Ramos (cell line): Measurements from ENCODE around the gene STXBP5L.
"Not testable (repeated sequence)": the region's sequence is repeated elsewhere in the genome, so short reads cannot be mapped to it uniquely, and the experiment has no call there.

Experiments
- in situ Hi-C: fragments of 300-500 bp; cut with MboI; formaldehyde crosslinking; loops from one replicate; pipeline ENCODE4 v1.14.3; 2022; ENCODE audit warnings: low sequenced_read_pairs; ENCODE audit not compliant: unreplicated experiment

Gene STXBP5L

DNA sequence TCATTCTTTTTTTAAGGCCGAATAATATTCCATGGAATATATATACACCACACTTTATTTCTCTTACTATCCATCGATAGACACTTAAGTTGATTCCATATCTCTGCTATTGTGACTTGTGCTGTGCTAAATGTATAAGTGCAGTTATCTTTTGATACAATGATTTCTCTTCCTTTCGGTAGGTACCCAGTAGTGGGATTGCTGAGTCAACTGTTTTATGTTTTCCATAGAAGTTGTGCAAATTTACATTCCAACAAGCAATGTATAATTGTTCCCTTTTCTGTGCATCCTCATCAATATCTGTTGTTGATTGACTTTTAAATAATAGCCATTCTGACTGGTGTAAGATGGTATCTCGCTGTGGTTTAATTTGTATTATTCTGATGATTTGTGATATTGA, 81.0 kb downstream of the STXBP5L start:
- in situ Hi-C loops: no loop called here

DNA sequence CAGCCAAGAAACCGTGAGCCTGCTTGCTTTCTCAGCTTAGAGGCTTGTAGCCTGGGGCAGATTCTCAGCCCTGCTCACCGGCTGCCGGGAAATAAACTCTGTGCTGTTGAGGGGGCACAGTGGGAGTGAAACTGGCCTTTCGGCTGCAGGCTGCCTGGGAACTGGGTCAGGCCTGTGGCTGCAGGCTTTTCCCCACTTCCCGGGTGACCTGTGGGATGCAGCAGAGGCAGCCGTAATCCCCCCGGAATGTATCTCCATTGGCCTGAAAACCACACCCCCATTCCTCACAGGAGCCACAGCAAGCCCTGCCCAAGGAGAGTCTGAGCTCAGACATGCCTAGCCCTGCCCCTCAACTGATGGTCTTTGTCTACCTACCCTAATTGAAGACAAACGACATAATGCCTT, 110.9 kb downstream of the STXBP5L start:
- in situ Hi-C loops: no loop called here

- in situ Hi-C loops: no loop called here
These were observed 155.6 kb downstream of the STXBP5L start for GRCh38 chr3:121063628-121064027.

GRCh38 chr3:121064121-121064520, 156.1 kb downstream of the STXBP5L start:
- in situ Hi-C loops: no loop called here

DNA sequence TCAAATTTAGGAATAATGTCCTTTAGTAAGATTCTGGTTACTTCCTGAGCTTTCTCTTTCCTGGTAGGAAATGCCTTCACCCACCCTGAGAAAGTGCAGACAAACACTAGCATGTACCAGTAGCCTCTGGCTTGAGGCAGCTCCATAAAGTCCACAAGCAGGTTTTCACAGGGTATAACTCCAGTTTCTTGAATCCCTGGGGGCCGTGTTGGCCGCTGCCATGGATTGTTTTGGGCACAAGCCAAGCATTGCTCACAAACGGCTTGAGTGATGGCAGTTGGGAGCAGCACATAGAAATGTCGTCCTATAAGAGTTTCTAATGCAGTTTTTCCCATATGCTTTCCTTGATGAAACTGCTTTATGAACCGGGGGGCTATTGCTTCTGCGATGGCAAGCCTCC, 164.1 kb downstream of the STXBP5L start:
- in situ Hi-C loops: no loop called here

- in situ Hi-C loops: no loop called here
These were observed 165.0 kb downstream of the STXBP5L start for GRCh38 chr3:121073011-121073410.

DNA sequence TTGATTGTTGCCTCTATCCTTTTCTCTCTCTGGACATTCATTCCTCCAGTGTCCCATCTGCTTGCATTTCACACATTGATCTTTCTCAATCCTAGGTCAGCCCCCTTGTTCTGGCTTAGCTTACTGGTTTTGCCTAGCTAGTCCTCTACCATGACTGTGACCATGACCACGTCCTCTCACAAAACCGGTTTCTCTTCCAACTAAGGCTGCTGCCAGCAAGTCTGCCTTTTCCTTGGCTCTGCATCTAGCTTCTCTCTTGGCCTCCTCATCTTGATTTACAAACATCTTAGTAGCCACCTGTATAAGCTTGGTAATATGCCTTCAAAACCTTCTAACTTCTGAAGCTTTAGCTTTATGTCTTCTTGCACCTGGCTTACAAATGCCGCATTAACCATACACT, 167.2 kb downstream of the STXBP5L start:
- in situ Hi-C loops: no loop called here

DNA sequence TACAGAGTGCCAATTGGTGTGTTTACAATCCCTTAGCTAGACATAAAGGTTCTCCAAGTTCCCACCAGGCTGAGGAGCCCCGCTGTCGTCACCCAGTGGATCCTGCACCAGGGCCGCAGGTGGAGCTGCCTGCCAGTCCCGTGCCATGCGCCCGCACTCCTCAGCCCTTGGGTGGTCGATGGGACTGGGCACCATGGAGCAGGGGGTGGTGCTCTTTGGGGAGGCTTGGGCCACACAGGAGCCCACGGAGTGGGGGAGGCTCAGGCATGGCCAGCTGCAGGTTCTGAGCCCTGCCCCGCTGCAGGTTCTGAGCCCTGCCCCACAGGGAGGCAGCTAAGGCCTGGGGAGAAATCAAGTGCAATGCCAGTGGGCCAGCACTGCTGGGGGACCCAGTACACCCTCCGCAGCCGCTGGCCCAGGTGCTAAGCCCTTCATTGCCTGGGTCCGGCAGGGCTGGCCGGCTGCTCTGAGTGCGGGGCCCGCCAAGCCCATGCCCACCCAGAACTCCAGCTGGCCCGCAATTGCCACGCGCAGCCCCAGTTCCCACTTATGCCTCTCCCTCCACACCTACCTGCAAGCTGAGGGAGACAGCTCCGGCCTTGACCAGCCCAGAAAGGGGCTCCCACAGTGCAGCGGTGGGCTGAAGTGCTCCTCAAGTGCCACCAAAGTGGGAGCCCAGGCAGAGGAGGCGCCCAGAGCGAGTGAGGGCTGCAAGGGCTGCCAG, 170.5 kb downstream of the STXBP5L start:
- in situ Hi-C loops: not testable (repeated sequence)

GRCh38 chr3:121096953-121097352, 188.9 kb downstream of the STXBP5L start:
- in situ Hi-C loops: no loop called here

- in situ Hi-C loops: not testable (repeated sequence)
These were observed 203.1 kb downstream of the STXBP5L start for GRCh38 chr3:121111086-121111485.

GRCh38 chr3:121111914-121112612, 204.1 kb downstream of the STXBP5L start:
- in situ Hi-C loops: no loop called here

DNA sequence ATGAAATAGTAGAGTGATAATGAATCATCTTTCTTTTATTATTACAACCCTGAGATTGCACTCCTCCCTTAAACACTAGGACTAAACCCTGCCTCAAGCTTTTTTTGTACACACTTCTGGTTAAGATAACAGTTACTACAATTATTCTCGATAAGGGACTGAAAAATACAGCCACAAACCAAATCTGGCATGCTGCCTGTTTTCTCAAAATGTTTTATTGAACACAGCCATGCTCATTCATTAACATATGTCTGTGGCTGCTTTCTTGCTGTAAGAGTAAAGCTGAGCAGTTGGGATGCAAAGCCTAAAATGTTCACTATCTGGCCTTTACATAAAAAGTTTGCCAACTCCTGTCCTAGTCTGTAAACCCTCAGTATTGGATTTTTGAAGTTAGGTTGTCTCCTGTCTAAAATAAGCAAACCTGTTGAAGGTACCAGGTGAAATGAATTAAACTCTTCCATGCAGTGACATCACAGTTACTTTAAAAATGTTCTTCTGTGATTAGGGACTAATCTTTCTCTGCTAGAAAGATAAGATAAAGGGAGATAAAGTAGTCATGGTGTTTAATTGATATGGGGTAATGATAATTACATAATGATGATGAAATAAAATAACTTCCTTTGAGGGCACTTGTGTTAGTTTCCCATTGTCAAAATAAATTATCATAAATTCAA, 218.2 kb downstream of the STXBP5L start:
- in situ Hi-C loops: no loop called here

DNA sequence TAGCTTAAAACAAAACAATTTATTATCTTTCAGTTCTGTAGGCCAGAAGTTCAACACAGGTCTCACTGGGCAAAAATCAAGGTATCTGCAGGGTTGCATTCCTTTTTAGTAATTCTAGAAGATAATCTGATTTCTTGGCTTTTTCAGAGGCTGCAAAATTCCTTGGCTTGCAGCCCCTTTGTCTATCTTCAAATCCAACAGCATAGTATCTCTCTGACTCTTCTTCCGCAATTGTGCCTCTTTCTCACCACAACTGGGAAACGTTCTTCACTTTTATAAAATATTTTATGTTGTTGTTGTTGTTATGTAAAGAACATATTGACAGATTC, 218.7 kb downstream of the STXBP5L start:
- in situ Hi-C loops: no loop called here

GRCh38 chr3:121152573-121152972, 244.6 kb downstream of the STXBP5L start:
- in situ Hi-C loops: no loop called here

DNA sequence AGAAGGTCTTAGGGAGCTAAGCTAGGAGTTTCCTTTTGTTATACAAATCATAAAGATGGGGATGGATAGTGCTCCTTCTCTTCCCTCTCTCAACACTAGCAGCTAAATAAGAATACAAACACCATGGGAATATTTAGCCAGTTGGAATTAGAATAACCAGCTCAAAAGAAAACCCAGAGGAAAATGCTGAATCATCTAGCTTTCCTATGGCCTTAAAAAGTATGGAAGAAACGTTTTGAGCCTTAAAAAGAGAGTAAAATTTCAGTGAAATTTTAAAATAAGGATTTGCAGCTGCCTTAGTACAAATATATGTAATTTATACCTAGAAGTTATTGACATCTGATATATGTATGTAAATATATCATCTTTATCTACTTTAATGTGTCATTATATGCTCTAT, 245.8 kb downstream of the STXBP5L start:
- in situ Hi-C loops: no loop called here

GRCh38 chr3:121155028-121155427, 247.0 kb downstream of the STXBP5L start:
- in situ Hi-C loops: no loop called here

DNA sequence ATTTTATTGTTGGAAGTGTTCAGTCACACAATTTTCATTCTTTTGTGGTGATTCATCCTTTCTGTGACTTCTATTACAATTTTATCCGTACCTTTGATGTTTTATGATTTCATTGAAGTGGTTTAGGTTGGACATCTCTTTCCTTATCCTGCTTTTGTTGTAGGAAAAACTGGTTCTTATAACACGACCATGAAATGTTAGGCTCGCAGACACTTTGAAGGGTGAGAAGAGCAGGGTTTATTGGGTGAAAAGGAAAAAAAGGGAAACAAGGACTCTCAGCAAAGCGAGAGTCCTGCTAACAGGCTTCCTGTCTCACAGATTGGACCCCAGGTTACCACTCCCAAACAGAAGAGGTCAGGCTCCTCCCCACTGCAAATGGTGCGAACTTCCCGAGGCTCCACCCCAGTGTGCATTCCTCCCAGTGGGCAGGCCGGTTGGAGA, 257.4 kb downstream of the STXBP5L start:
- in situ Hi-C loops: no loop called here

DNA sequence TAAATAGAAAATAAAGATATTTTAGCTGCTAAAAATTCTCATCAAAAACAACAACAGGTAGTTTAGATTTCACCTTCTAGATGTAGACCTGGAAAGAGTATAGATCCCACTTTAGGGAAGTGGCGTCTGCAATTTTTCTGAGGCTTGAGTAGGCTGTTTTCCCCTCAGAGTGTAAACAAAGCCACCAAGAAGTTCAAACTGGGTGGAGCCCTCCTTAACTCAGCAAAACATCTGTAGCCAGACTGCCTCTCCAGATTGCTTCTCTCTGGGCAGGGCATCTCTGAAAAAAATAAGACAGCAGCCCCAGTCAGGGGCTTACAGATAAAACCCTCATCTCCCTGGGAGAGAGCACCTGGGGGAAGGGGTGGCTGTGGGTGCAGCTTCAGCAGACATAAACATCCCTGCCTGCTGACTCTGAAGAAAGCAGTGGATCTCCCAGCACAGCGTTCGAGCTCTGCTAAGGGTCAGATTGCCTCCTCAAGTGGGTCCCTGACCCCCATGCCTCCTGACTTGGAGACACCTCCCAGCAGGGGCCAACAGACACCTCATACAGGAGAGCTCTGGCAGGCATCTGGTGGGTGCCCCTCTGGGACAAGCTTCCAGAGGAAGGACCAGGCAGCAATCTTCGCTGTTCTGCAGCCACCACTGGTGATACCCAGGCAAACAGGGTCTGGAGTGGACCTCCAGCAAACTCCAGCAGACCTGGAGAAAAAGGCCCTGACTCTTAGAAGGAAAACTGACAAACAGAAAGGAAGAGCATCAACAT, 259.6 kb downstream of the STXBP5L start:
- in situ Hi-C loops: no loop called here

GRCh38 chr3:121175083-121175482, 267.1 kb downstream of the STXBP5L start:
- in situ Hi-C loops: no loop called here

DNA sequence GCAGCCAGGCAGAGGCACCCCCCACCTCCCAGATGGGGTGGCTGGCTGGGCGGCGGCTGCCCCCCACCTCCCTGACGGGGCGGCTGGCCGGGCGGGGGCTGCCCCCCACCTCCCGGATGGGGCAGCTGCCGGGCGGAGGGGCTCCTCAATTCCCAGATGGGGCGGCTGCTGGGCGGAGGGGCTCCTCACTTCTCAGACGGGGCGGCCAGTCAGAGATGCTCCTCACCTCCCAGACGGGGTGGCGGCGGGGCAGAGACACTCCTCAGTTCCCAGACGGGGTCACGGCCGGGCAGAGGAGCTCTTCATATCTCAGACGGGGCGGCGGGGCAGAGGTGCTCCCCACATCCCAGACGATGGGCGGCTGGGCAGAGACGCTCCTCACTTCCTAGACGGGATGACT, 282.6 kb downstream of the STXBP5L start:
- in situ Hi-C loops: not testable (repeated sequence)

DNA sequence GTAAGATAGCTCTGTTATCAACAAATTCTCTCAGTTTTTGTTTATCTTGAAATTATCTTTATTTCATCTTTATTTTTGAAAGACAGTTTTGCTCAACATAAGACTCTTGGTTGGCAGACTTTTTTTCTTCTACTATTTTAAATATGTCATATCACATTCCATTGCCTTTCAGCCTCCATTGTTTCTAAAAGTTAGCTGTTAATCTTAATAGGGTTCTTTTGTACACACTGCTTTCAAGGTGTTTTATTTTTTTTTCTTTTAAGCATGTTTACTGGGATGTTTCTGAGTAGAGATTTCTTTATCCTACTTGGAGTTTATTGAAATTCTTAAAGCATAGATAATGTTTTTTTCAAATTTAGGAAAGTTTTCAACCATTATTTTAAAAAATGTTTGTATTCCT, 294.6 kb downstream of the STXBP5L start:
- in situ Hi-C loops: no loop called here
